NCI-H345 treated with DMSO at 0.1 percent for 48 hours (cell line): ENCODE results near the gene BICC1.

Source experiments
- DNase-seq: peaks from one replicate; lab custom pipeline; 2025; ENCODE audit not compliant: unreplicated experiment; lab: John Stamatoyannopoulos, UW

BICC1 gene

GRCh38 chr10:58514111-58514770 lies 1.6 kb downstream of the BICC1 start:
- no peak for DNase-seq

GRCh38 chr10:58515291-58515941 lies 2.7 kb downstream of the BICC1 start:
- DNase-seq: no peak

- DNase-seq: no peak
Measured at GRCh38 chr10:58516119-58516518, 3.4 kb downstream of the BICC1 start.

- no peak for DNase-seq
Measured at GRCh38 chr10:58516671-58517070, 4.0 kb downstream of the BICC1 start.

GRCh38 chr10:58517081-58517480 lies 4.4 kb downstream of the BICC1 start:
- no peak for DNase-seq

GRCh38 chr10:58517491-58518355 lies 5.1 kb downstream of the BICC1 start:
- no peak for DNase-seq

- DNase-seq: no peak
Measured at GRCh38 chr10:58518775-58519174, 6.1 kb downstream of the BICC1 start.

- no peak for DNase-seq
Measured at GRCh38 chr10:58529077-58529728, 16.5 kb downstream of the BICC1 start.

- DNase-seq: peak; percentile 1
Measured at GRCh38 chr10:58531084-58531695, 18.5 kb downstream of the BICC1 start.

- DNase-seq: no peak
Measured at GRCh38 chr10:58535311-58535710, 22.6 kb downstream of the BICC1 start.

- DNase-seq: no peak
Measured at GRCh38 chr10:58543141-58543540, 30.5 kb downstream of the BICC1 start.

- no peak for DNase-seq
Measured at GRCh38 chr10:58544135-58544534, 31.5 kb downstream of the BICC1 start.

- no peak for DNase-seq
Measured at GRCh38 chr10:58545427-58545826, 32.8 kb downstream of the BICC1 start.

- no peak for DNase-seq
Measured at GRCh38 chr10:58546137-58546536, 33.5 kb downstream of the BICC1 start.

- no peak for DNase-seq
Measured at GRCh38 chr10:58546722-58547445, 34.2 kb downstream of the BICC1 start.

GRCh38 chr10:58547963-58548362 lies 35.3 kb downstream of the BICC1 start:
- no peak for DNase-seq

GRCh38 chr10:58554316-58554715 lies 41.6 kb downstream of the BICC1 start:
- DNase-seq: no peak

- no peak for DNase-seq
Measured at GRCh38 chr10:58555170-58555929, 42.7 kb downstream of the BICC1 start.

GRCh38 chr10:58555930-58556311 lies 43.2 kb downstream of the BICC1 start:
- no peak for DNase-seq
